Measurements from ENCODE around the gene ADRA1B. TPM values are rescaled to one million over a fixed set of nuclear protein-coding genes. Genes with fewer than 3 reads are reported as not detected.

ADRA1B gene
- total and polyA plus RNA-seq, 8 donors = 0.18 to 9.3 (median 0.25) TPM; not detected in 3

GRCh38 chr5:159971514-159971913, 55.2 kb downstream of the ADRA1B start:
- no peak for DNase-seq
- Histone ChIP-seq H3K27ac (no peak overlapping the region), H3K27me3 (peaks cover 4 to 67% (median 29%) of the 10 kb centered on the region in 3 donors), H3K4me1 (peaks cover 5 to 14% (median 10%) of the 10 kb centered on the region in 4 donors), H3K9me3 (no peaks in the 10 kb centered on the region), H3K36me3 (no peaks in the 10 kb centered on the region), H3K4me3 (peak overlapping the region in 3 of 4 donors; percentile 34 to 49 (median 44))
- WGBS, 5 donors = 31 to 53% (median 35%) methylated on average over 8 to 11 of the region's 11 CpGs
- TF ChIP-seq POLR2A (IDR thresholded peaks at IDR 0.05) (no peak), EP300 (IDR thresholded peaks at IDR 0.05) (no peak), POLR2AphosphoS5 (IDR thresholded peaks at IDR 0.05) (no peak), CTCF (IDR thresholded peaks at IDR 0.05) (no peak)
- intact Hi-C loops (cut with DNase I; ENCODE audit: low total_unique reads) = no loop called here

- intact Hi-C loops (cut with DNase I; ENCODE audit: low total_unique reads) = no loop called here
- Histone ChIP-seq H3K36me3 (no peaks in the 10 kb centered on the region), H3K27ac (no peak overlapping the region), H3K4me3 (peak overlapping the region; percentile 30 to 49 (median 39)), H3K27me3 (peaks cover 4 to 67% (median 29%) of the 10 kb centered on the region in 3 donors), H3K4me1 (peaks cover 5 to 14% (median 10%) of the 10 kb centered on the region in 4 donors), H3K9me3 (no peaks in the 10 kb centered on the region)
- peak in 1 of 2 donors; percentile 70 for DNase-seq
- TF ChIP-seq EP300 (IDR thresholded peaks at IDR 0.05) (no peak), POLR2AphosphoS5 (IDR thresholded peaks at IDR 0.05) (no peak), POLR2A (IDR thresholded peaks at IDR 0.05) (no peak), CTCF (IDR thresholded peaks at IDR 0.05) (no peak)
- WGBS, 5 donors = 1 to 10% (median 2%) methylated on average over 22 to 76 of the region's 76 CpGs
These were observed 55.7 kb downstream of the ADRA1B start for GRCh38 chr5:159971931-159972461.

GRCh38 chr5:159972538-159973362, 56.5 kb downstream of the ADRA1B start:
- DNase-seq = peak in 1 of 2 donors; percentile 22
- peak overlapping the region; percentile 30 to 49 (median 39) for H3K4me3 ChIP-seq
- H3K27ac ChIP-seq = no peak overlapping the region
- no peaks in the 10 kb centered on the region for H3K9me3 ChIP-seq
- H3K4me1 ChIP-seq = peaks cover 5 to 14% (median 10%) of the 10 kb centered on the region in 4 donors
- no peaks in the 10 kb centered on the region for H3K36me3 ChIP-seq
- TF ChIP-seq CTCF (IDR thresholded peaks at IDR 0.05) (no peak), POLR2A (IDR thresholded peaks at IDR 0.05) (no peak), POLR2AphosphoS5 (IDR thresholded peaks at IDR 0.05) (no peak), EP300 (IDR thresholded peaks at IDR 0.05) (no peak)
- H3K27me3 ChIP-seq = peaks cover 4 to 67% (median 29%) of the 10 kb centered on the region in 3 donors
- WGBS, 5 donors = 25 to 35% (median 28%) methylated on average over 37 to 49 of the region's 50 CpGs
- intact Hi-C loops (cut with DNase I; ENCODE audit: low total_unique reads) = no loop called here

- H3K36me3 ChIP-seq = no peaks in the 10 kb centered on the region
- H3K4me3 ChIP-seq = no peak overlapping the region
- no peak overlapping the region for H3K27ac ChIP-seq
- peaks cover 5 to 14% (median 10%) of the 10 kb centered on the region in 4 donors for H3K4me1 ChIP-seq
- WGBS, 5 donors = 39 to 64% (median 52%) methylated on average over 2 of the region's 2 CpGs
- TF ChIP-seq EP300 (IDR thresholded peaks at IDR 0.05) (no peak), POLR2A (IDR thresholded peaks at IDR 0.05) (no peak), CTCF (IDR thresholded peaks at IDR 0.05) (no peak), POLR2AphosphoS5 (IDR thresholded peaks at IDR 0.05) (no peak)
- intact Hi-C loops (cut with DNase I; ENCODE audit: low total_unique reads) = no loop called here
- no peaks in the 10 kb centered on the region for H3K9me3 ChIP-seq
- H3K27me3 ChIP-seq = peaks cover 4 to 46% (median 29%) of the 10 kb centered on the region in 3 donors
- peak in 1 of 2 donors; percentile 27 for DNase-seq
These were observed 59.3 kb downstream of the ADRA1B start for GRCh38 chr5:159975462-159976019.

All from stomach (tissue), 9 donors.